Heart right ventricle (tissue), 16 donors: ENCODE measurements around the gene MICAL2. TPM values are rescaled to one million over a fixed set of nuclear protein-coding genes. Genes with fewer than 3 reads are reported as not detected.

Source experiments
- ATAC-seq, 8 donors: fragments of 200-7000 bp; cut with Tn5 transposase; one replicate each; pipeline ENCODE4 v1.9.1; 2020; ENCODE audit warnings: mild to moderate bottlenecking in 8 of 8, moderate library complexity in 8 of 8, moderate number of reproducible peaks in 1 of 8
- DNase-seq, 2 donors: peaks; one replicate each; pipeline ENCODE4 v3.0.0-alpha.2; 2020
- H3K27ac ChIP-seq, 10 donors: fragments of 200-600 bp; sonication (generic) in 2 of 10; one replicate each; pipeline versions ENCODE4 v1.5.0 to v1.8.0; 2020 to 2022; ENCODE audit warnings: mild to moderate bottlenecking in 3 of 10
- H3K27me3 ChIP-seq, 7 donors: fragments of 200-600 bp; one replicate each; pipeline ENCODE4 v1.8.0; 2021 to 2022; ENCODE audit warnings: mild to moderate bottlenecking in 2 of 7
- H3K36me3 ChIP-seq, 9 donors: fragments of 200-600 bp; sonication (generic) in 1 of 9; one replicate each; pipeline versions ENCODE4 v1.5.0 to v1.8.0; 2020 to 2022; ENCODE audit warnings: mild to moderate bottlenecking in 2 of 9
- H3K4me1 ChIP-seq, 9 donors: fragments of 200-600 bp; sonication (generic) in 1 of 9; one replicate each; pipeline versions ENCODE4 v1.5.0 to v1.8.0; 2020 to 2022; ENCODE audit warnings: mild to moderate bottlenecking in 4 of 9
- H3K4me3 ChIP-seq, 10 donors: fragments of 200-600 bp; sonication (generic) in 2 of 10; one replicate each; pipeline versions ENCODE4 v1.5.0 to v1.8.0; 2020 to 2022; ENCODE audit warnings: mild to moderate bottlenecking in 7 of 10, moderate library complexity in 2 of 10
- H3K9me3 ChIP-seq, 11 donors: fragments of 200-600 bp in 10 of 11; sonication (generic) in 2 of 11; one replicate each; pipeline versions ENCODE4 v1.5.0 to v1.8.0; 2013 to 2022; ENCODE audit warnings: mild to moderate bottlenecking in 2 of 11, control low read depth in 1 of 11, moderate library complexity in 1 of 11
- CTCF ChIP-seq, 9 donors: fragments of 200-600 bp; sonication (generic) in 2 of 9; IDR thresholded peaks; one replicate each; pipeline versions ENCODE4 v1.5.0 to v1.8.0; 2021 to 2022; ENCODE audit warnings: antibody characterized with exemption in 9 of 9, mild to moderate bottlenecking in 5 of 9, moderate library complexity in 1 of 9
- WGBS, 2 donors: extraction: QIAGEN DNeasy Blood & Tissue Kit; methylation state at CpG; one replicate each; pipeline ENCODE4 v1.1.7; 2013; ENCODE audit warnings: inconsistent platforms in 1 of 2; 5-methylcytosine and 5-hydroxymethylcytosine counted together
- intact Hi-C, 10 donors: fragments of 100-400 bp; cut with DNase I; formaldehyde crosslinking; loops; one replicate each; pipeline versions ENCODE4 v1.11.1 to v1.14.2; 2022
- polyA plus RNA-seq, 2 donors: library from polyadenylated mRNA; stranded (reverse); fragments of 200-250 nt; gene quantifications; one replicate each; pipeline ENCODE4 v1.2.3, GENCODE V29; 2013
- total RNA-seq, 10 donors: library from RNA; stranded (reverse); fragmentation: NEBNext Ultra II Directional in 3 of 10; extraction: Animal tissue kit (Norgen Biotek cat#: 25700) in 3 of 10; gene quantifications; one replicate each; pipeline versions ENCODE4 v1.2.1 to v1.2.4, GENCODE V29; 2021 to 2023
- donor health status: Arrhythmogenic right ventricular cardiomyopathy.
- donor health status: ischemic (EF 13 %, LVEDD 7.1; RV severe dilation, severe dysfunction).
- donor health status: healthy with polysubstance abuse.
- donor health status: DM: no; HTN: yes; CAD: no.
- donor health status: DM: no; HTN: no; CAD: no.
- donor health status: ischemic (EF 25% LVEDD 6.9; RV normal size, moderate dysfunction).
- donor health status: ischemic (EF 25% LVEDD 5.7; RV mildly dilated, moderate dysfunction).
- donor health status: healthy.
- donor health status: DM: yes; HTN: yes; CAD: no.
- donor health status: Ischemic cardiomyopathy.
- donor health status: ischemic (EF 35%, LVEDD 5.7; RV mildly dilated, moderate dysfunction).
- donor health status: nonischemic (EF 11% LVEDD 7.7; RV severe dilation, severe dysfunction).
- donor health status: DM: yes; HTN: yes; CAD: no.
- donor health status: PGD.
- donor health status: ischemic (EF 29% LVEDD 5.4; RV normal size, mild dysfunction).
- donor health status: nonischemic (EF 23%, LVEDD 6.1; RV moderate dilation, normal function).

The MICAL2 gene
- total and polyA plus RNA-seq, 12 donors = 32.5 to 95.7 (median 70.5) TPM

- H3K4me3 ChIP-seq = no peak overlapping the region
- TF ChIP-seq CTCF (IDR thresholded peaks at IDR 0.05) = no peak
- intact Hi-C loops = loop anchor here in 1 of 10 donors (5.0 kb wide), 1 partner anchor 180 kb away; no protein-coding TSS in a partner anchor
- no peak for ATAC-seq
- H3K36me3 ChIP-seq = peaks cover 0 to 72% (median 10%) of the 10 kb centered on the region in 9 donors
- no peak for DNase-seq
- H3K4me1 ChIP-seq = peaks cover 4 to 35% (median 24%) of the 10 kb centered on the region in 9 donors
- H3K27me3 ChIP-seq = no peaks in the 10 kb centered on the region
- no peak overlapping the region for H3K27ac ChIP-seq
- WGBS, 2 donors = 59 to 79% methylated on average over 5 of the region's 5 CpGs
- H3K9me3 ChIP-seq = no peaks in the 10 kb centered on the region
These were observed 141.5 kb downstream of the MICAL2 start for GRCh38 chr11:12251666-12252560.

- no peak for TF ChIP-seq CTCF (IDR thresholded peaks at IDR 0.05)
- no peak overlapping the region for H3K4me3 ChIP-seq
- no peak overlapping the region for H3K27ac ChIP-seq
- intact Hi-C loops = loop anchor here in 1 of 10 donors (5.0 kb wide), 1 partner anchor 182 kb away; no protein-coding TSS in a partner anchor
- no peaks in the 10 kb centered on the region for H3K27me3 ChIP-seq
- peaks cover 0 to 86% (median 25%) of the 10 kb centered on the region in 9 donors for H3K36me3 ChIP-seq
- ATAC-seq (no peak), DNase-seq (no peak)
- no peaks in the 10 kb centered on the region for H3K9me3 ChIP-seq
- WGBS, 2 donors = 90 to 93% methylated on average over 7 of the region's 7 CpGs
- H3K4me1 ChIP-seq = peaks cover 0 to 19% (median 9%) of the 10 kb centered on the region in 9 donors
These were observed 143.5 kb downstream of the MICAL2 start for GRCh38 chr11:12253843-12254281.

- H3K27ac ChIP-seq = no peak overlapping the region
- intact Hi-C loops = no loop called here
- H3K36me3 ChIP-seq = peaks cover 0 to 91% (median 57%) of the 10 kb centered on the region in 9 donors
- TF ChIP-seq CTCF (IDR thresholded peaks at IDR 0.05) = no peak
- DNase-seq (no peak), ATAC-seq (no peak)
- H3K4me1 ChIP-seq = peaks cover 0 to 32% (median 15%) of the 10 kb centered on the region in 9 donors
- H3K4me3 ChIP-seq = no peak overlapping the region
- 80 to 89% methylated on average over 3 of the region's 3 CpGs for WGBS, 2 donors
- H3K27me3 ChIP-seq = no peaks in the 10 kb centered on the region
- no peaks in the 10 kb centered on the region for H3K9me3 ChIP-seq
These were observed 148.1 kb downstream of the MICAL2 start for GRCh38 chr11:12258451-12258850.

DNA sequence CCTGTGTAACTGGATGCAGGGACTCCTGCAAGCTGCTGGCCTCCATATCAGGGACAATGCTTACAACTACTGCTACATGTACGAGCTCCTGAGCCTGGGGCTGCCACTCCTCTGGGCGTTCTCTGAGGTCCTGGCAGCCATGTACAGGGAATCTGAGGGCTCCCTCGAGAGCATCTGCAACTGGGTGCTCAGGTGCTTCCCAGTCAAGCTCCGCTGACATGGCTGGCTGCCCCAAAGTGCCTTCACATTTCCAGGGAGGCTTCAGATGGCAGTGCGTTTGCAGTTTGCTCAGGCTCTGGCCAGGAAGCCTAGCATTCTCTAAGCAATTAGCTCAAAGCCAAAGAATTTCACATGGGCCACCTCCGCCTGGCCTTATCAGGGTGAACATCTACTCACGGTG is 149.6 kb downstream of the MICAL2 start:
- H3K9me3 ChIP-seq = no peaks in the 10 kb centered on the region
- H3K36me3 ChIP-seq = peaks cover 0 to 97% (median 57%) of the 10 kb centered on the region in 9 donors
- 79% methylated on average over 7 of the region's 7 CpGs for WGBS, 2 donors
- DNase-seq = no peak
- no peak for ATAC-seq
- intact Hi-C loops = no loop called here
- no peak for TF ChIP-seq CTCF (IDR thresholded peaks at IDR 0.05)
- H3K4me1 ChIP-seq = peaks cover 0 to 43% (median 21%) of the 10 kb centered on the region in 9 donors
- H3K27ac ChIP-seq = peak overlapping the region in 1 of 10 donors; percentile 20
- no peak overlapping the region for H3K4me3 ChIP-seq
- H3K27me3 ChIP-seq = no peaks in the 10 kb centered on the region
